Activated CD4-positive, alpha-beta T cell treated with anti-CD3 and anti-CD28 coated beads, Interleukin-2, amount 50 U/mL, for 48 hours (primary cell): Measurements from ENCODE around the gene EPHA7.

Source experiments
- DNase-seq, 2 experiments: peaks; one replicate each; pipeline ENCODE4 v3.0.0-alpha.2; 2020

The EPHA7 gene

GRCh38 chr6:93392797-93393196 is 26.6 kb downstream of the EPHA7 start:
- no peak for DNase-seq

GRCh38 chr6:93391965-93392364 is 27.4 kb downstream of the EPHA7 start:
- DNase-seq, result no peak

GRCh38 chr6:93389192-93389591 is 30.2 kb downstream of the EPHA7 start:
- no peak for DNase-seq

GRCh38 chr6:93388070-93388469 is 31.3 kb downstream of the EPHA7 start:
- no peak for DNase-seq

GRCh38 chr6:93376026-93376540 is 43.3 kb downstream of the EPHA7 start:
- DNase-seq, result no peak

- no peak for DNase-seq
Measured at GRCh38 chr6:93373445-93373844, 45.9 kb downstream of the EPHA7 start.

GRCh38 chr6:93371756-93372155 is 47.6 kb downstream of the EPHA7 start:
- no peak for DNase-seq

- no peak for DNase-seq
Measured at GRCh38 chr6:93369586-93370134, 49.7 kb downstream of the EPHA7 start.

- no peak for DNase-seq
Measured at GRCh38 chr6:93366506-93366905, 52.9 kb downstream of the EPHA7 start.

- DNase-seq, result no peak
Measured at GRCh38 chr6:93365445-93365844, 53.9 kb downstream of the EPHA7 start.

GRCh38 chr6:93358435-93358834 is 60.9 kb downstream of the EPHA7 start:
- no peak for DNase-seq

GRCh38 chr6:93352604-93353003 is 66.8 kb downstream of the EPHA7 start:
- DNase-seq, result no peak

GRCh38 chr6:93351222-93351621 is 68.1 kb downstream of the EPHA7 start:
- no peak for DNase-seq

GRCh38 chr6:93350774-93351173 is 68.6 kb downstream of the EPHA7 start:
- no peak for DNase-seq

- no peak for DNase-seq
Measured at GRCh38 chr6:93344333-93344835, 75.0 kb downstream of the EPHA7 start.

GRCh38 chr6:93343476-93343875 is 75.9 kb downstream of the EPHA7 start:
- DNase-seq, result no peak

- DNase-seq, result no peak
Measured at GRCh38 chr6:93341900-93342613, 77.3 kb downstream of the EPHA7 start.

- DNase-seq, result no peak
Measured at GRCh38 chr6:93337772-93338394, 81.5 kb downstream of the EPHA7 start.

- no peak for DNase-seq
Measured at GRCh38 chr6:93337014-93337413, 82.3 kb downstream of the EPHA7 start.

GRCh38 chr6:93329301-93330000 is 89.9 kb downstream of the EPHA7 start:
- no peak for DNase-seq

- DNase-seq, result no peak
Measured at GRCh38 chr6:93327857-93328256, 91.5 kb downstream of the EPHA7 start.

GRCh38 chr6:93325761-93326160 is 93.6 kb downstream of the EPHA7 start:
- DNase-seq, result no peak

- no peak for DNase-seq
Measured at GRCh38 chr6:93323630-93324029, 95.7 kb downstream of the EPHA7 start.
